Osteocyte (in vitro differentiated cells): Measurements from ENCODE around the gene AMN1. TPM values are rescaled to one million over a fixed set of nuclear protein-coding genes. Genes with fewer than 3 reads are reported as not detected.

Experiments
- DNase-seq: peaks from one replicate; pipeline ENCODE4 v3.0.0; 2021; ENCODE audit warnings: mixed read lengths; ENCODE audit not compliant: unreplicated experiment; ENCODE audit errors: extremely low spot score
- H3K27ac Mint-ChIP-seq: one replicate; pipeline ENCODE4 v1.8.0; 2021; ENCODE audit warnings: mild to moderate bottlenecking, mixed read lengths; ENCODE audit not compliant: unreplicated experiment
- H3K27me3 Mint-ChIP-seq: one replicate; pipeline ENCODE4 v1.8.0; 2021; ENCODE audit warnings: mixed read lengths; ENCODE audit not compliant: unreplicated experiment
- H3K36me3 Mint-ChIP-seq: one replicate; pipeline ENCODE4 v1.8.0; 2021; ENCODE audit warnings: mixed read lengths; ENCODE audit not compliant: unreplicated experiment
- H3K4me1 Mint-ChIP-seq: one replicate; pipeline ENCODE4 v1.8.0; 2021; ENCODE audit warnings: mixed read lengths; ENCODE audit not compliant: unreplicated experiment
- H3K4me3 Mint-ChIP-seq: one replicate; pipeline ENCODE4 v1.8.0; 2021; ENCODE audit warnings: mild to moderate bottlenecking, moderate library complexity, mixed read lengths; ENCODE audit not compliant: unreplicated experiment
- H3K9me3 Mint-ChIP-seq: one replicate; pipeline ENCODE4 v1.8.0; 2021; ENCODE audit warnings: mixed read lengths; ENCODE audit not compliant: unreplicated experiment
- CTCF ChIP-seq: fragments of 200-600 bp; sonication (generic); IDR thresholded peaks from 2 replicates; pipeline ENCODE4 v1.5.0; 2021; ENCODE audit warnings: antibody characterized with exemption, mild to moderate bottlenecking, moderate library complexity
- total RNA-seq: library from RNA; stranded (reverse); gene quantifications from 2 replicates; pipeline ENCODE4 v1.2.1, GENCODE V29; 2021

AMN1 gene
- total RNA-seq, 1 donor from 2014 or later = 8.5 TPM

GRCh38 chr12:31655208-31655607 lies 73.6 kb downstream of the AMN1 start:
- H3K4me3 Mint-ChIP-seq = no peak overlapping the region
- peaks cover 10% of the 10 kb centered on the region for H3K4me1 Mint-ChIP-seq
- H3K27ac Mint-ChIP-seq = no peak overlapping the region

GRCh38 chr12:31651893-31652521 lies 76.8 kb downstream of the AMN1 start:
- Mint-ChIP-seq H3K36me3 (no peaks in the 10 kb centered on the region), H3K27ac (no peak overlapping the region), H3K9me3 (no peaks in the 10 kb centered on the region), H3K4me1 (peaks cover 4% of the 10 kb centered on the region), H3K27me3 (peaks cover 3% of the 10 kb centered on the region), H3K4me3 (no peak overlapping the region)
- no peak for DNase-seq
- no peak for TF ChIP-seq CTCF

More at GRCh38 chr12:31655208-31655607, 73.6 kb downstream of the AMN1 start:
- Mint-ChIP-seq H3K27me3 (peaks cover 3% of the 10 kb centered on the region), H3K36me3 (no peaks in the 10 kb centered on the region), H3K9me3 (no peaks in the 10 kb centered on the region)
- DNase-seq = no peak
- TF ChIP-seq CTCF = no peak

- DNase-seq = no peak
- Mint-ChIP-seq H3K4me3 (no peak overlapping the region), H3K4me1 (peaks cover 6% of the 10 kb centered on the region), H3K9me3 (no peaks in the 10 kb centered on the region), H3K27ac (no peak overlapping the region), H3K36me3 (no peaks in the 10 kb centered on the region), H3K27me3 (peaks cover 3% of the 10 kb centered on the region)
- no peak for TF ChIP-seq CTCF
These were observed 77.9 kb downstream of the AMN1 start for GRCh38 chr12:31650918-31651317.

- no peak overlapping the region for H3K4me3 Mint-ChIP-seq
- no peaks in the 10 kb centered on the region for H3K27me3 Mint-ChIP-seq
- H3K36me3 Mint-ChIP-seq = no peaks in the 10 kb centered on the region
- DNase-seq = no peak
- H3K27ac Mint-ChIP-seq = no peak overlapping the region
- no peak for TF ChIP-seq CTCF
- peaks cover 5% of the 10 kb centered on the region for H3K4me1 Mint-ChIP-seq
- no peaks in the 10 kb centered on the region for H3K9me3 Mint-ChIP-seq
These were observed 81.7 kb downstream of the AMN1 start for GRCh38 chr12:31647086-31647491.

GRCh38 chr12:31645924-31646323 lies 82.9 kb downstream of the AMN1 start:
- no peak overlapping the region for H3K4me3 Mint-ChIP-seq
- peaks cover 5% of the 10 kb centered on the region for H3K4me1 Mint-ChIP-seq

More at GRCh38 chr12:31645924-31646323, 82.9 kb downstream of the AMN1 start:
- Mint-ChIP-seq H3K36me3 (no peaks in the 10 kb centered on the region), H3K9me3 (no peaks in the 10 kb centered on the region), H3K27me3 (peaks cover 4% of the 10 kb centered on the region), H3K27ac (no peak overlapping the region)
- DNase-seq = no peak
- TF ChIP-seq CTCF = no peak
